ENCODE measurements around the gene AGBL5. TPM values are rescaled to one million over a fixed set of nuclear protein-coding genes. Genes with fewer than 3 reads are reported as not detected.

The AGBL5 gene
- total and polyA plus RNA-seq, 2 of the 13 experiments (the other 11 are each of a cell fraction or from before 2014, with no cell fraction given) = 55.9 to 73.3 TPM

- peak; percentile 73 for TF ChIP-seq DBP (CRISPR knock-in tag; IDR thresholded peaks at IDR 0.05; ENCODE audit: not compliant biosample characterization)
- TF ChIP-seq PHF5A (CRISPR knock-in tag; IDR thresholded peaks at IDR 0.05; ENCODE audit: low read depth, unreplicated experiment) = no peak
- TF ChIP-seq NR1H2 (CRISPR knock-in tag; IDR thresholded peaks at IDR 0.05; ENCODE audit: borderline replicate concordance, low read depth) = no peak
- TF ChIP-seq MED13 (CRISPR knock-in tag; IDR thresholded peaks at IDR 0.05) = peak; percentile 21; the same call in 1 of the 2 replicates
- no peak for TF ChIP-seq BRD4 (CRISPR knock-in tag; IDR thresholded peaks at IDR 0.05)
- TF ChIP-seq SOX5 (CRISPR knock-in tag; IDR thresholded peaks at IDR 0.05; ENCODE audit: borderline replicate concordance) = peak; percentile 50; the same call in 1 of the 2 replicates
- TF ChIP-seq ZNF224 (CRISPR knock-in tag; IDR thresholded peaks at IDR 0.05) = no peak
- TF ChIP-seq, protein P1, sequence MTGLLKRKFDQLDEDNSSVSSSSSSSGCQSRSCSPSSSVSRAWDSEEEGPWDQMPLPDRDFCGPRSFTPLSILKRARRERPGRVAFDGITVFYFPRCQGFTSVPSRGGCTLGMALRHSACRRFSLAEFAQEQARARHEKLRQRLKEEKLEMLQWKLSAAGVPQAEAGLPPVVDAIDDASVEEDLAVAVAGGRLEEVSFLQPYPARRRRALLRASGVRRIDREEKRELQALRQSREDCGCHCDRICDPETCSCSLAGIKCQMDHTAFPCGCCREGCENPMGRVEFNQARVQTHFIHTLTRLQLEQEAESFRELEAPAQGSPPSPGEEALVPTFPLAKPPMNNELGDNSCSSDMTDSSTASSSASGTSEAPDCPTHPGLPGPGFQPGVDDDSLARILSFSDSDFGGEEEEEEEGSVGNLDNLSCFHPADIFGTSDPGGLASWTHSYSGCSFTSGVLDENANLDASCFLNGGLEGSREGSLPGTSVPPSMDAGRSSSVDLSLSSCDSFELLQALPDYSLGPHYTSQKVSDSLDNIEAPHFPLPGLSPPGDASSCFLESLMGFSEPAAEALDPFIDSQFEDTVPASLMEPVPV (CRISPR knock-in tag; IDR thresholded peaks at IDR 0.05) = peak; percentile 22
- TF ChIP-seq UBTF (CRISPR knock-in tag; IDR thresholded peaks at IDR 0.05) = peak; percentile 49; the same call in 1 of the 2 replicates
- TF ChIP-seq, protein P2, sequence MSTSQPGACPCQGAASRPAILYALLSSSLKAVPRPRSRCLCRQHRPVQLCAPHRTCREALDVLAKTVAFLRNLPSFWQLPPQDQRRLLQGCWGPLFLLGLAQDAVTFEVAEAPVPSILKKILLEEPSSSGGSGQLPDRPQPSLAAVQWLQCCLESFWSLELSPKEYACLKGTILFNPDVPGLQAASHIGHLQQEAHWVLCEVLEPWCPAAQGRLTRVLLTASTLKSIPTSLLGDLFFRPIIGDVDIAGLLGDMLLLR (CRISPR knock-in tag; IDR thresholded peaks at IDR 0.05) = no peak
- no peak for TF ChIP-seq ZNF496 (CRISPR knock-in tag; IDR thresholded peaks at IDR 0.05; ENCODE audit: insufficient replicate concordance)
- TF ChIP-seq ZNF660 (CRISPR knock-in tag; IDR thresholded peaks at IDR 0.05; ENCODE audit: borderline replicate concordance, low read depth) = no peak
- TF ChIP-seq NFIB (CRISPR knock-in tag; IDR thresholded peaks at IDR 0.05; ENCODE audit: borderline replicate concordance) = no peak
- TF ChIP-seq ZNF589 (CRISPR knock-in tag; conservative IDR thresholded peaks at IDR 0.05) = 0 out of 2 replicates have a peak, but pooled peaks have one; percentile 58
- 0 out of 2 replicates have a peak, but pooled peaks have one; percentile 66 for TF ChIP-seq ZSCAN31 (CRISPR knock-in tag; IDR thresholded peaks at IDR 0.05; ENCODE audit: low read depth)
- TF ChIP-seq ZNF367 (CRISPR knock-in tag; IDR thresholded peaks at IDR 0.05; ENCODE audit: borderline replicate concordance) = no peak; the same call in 1 of the 2 replicates
- TF ChIP-seq, protein P3, sequence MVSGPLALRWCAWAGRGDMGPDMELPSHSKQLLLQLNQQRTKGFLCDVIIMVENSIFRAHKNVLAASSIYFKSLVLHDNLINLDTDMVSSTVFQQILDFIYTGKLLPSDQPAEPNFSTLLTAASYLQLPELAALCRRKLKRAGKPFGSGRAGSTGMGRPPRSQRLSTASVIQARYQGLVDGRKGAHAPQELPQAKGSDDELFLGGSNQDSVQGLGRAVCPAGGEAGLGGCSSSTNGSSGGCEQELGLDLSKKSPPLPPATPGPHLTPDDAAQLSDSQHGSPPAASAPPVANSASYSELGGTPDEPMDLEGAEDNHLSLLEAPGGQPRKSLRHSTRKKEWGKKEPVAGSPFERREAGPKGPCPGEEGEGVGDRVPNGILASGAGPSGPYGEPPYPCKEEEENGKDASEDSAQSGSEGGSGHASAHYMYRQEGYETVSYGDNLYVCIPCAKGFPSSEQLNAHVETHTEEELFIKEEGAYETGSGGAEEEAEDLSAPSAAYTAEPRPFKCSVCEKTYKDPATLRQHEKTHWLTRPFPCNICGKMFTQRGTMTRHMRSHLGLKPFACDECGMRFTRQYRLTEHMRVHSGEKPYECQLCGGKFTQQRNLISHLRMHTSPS (CRISPR knock-in tag; IDR thresholded peaks at IDR 0.05; ENCODE audit: low read depth) = no peak; the same call in none of the 2 replicates
- TF ChIP-seq HNF4G (IDR thresholded peaks at IDR 0.05; ENCODE audit: borderline replicate concordance, low read depth, low read length) = no peak
- no peak for TF ChIP-seq HNF4G (CRISPR knock-in tag; IDR thresholded peaks at IDR 0.05; ENCODE audit: borderline replicate concordance, low read depth)
- TF ChIP-seq ZNF878 (CRISPR knock-in tag; IDR thresholded peaks at IDR 0.05) = no peak
Measured at GRCh38 chr2:27086724-27087593, 35.5 kb downstream of the AGBL5 start, which contains the start of gene KHK (continued).

Measured in HepG2 (cell line).